HG03139 (cell line): ENCODE measurements around the gene SYTL5.

Experiments
- ATAC-seq: cut with Tn5 transposase; IDR thresholded peaks from one replicate; pipeline ENCODE4 v1.9.1; 2021; ENCODE audit not compliant: unreplicated experiment

The SYTL5 gene

GRCh38 chrX:38086451-38087215 lies 80.3 kb downstream of the SYTL5 start:
- no peak for ATAC-seq

- no peak for ATAC-seq
Measured at GRCh38 chrX:38087594-38087993, 81.2 kb downstream of the SYTL5 start.

- no peak for ATAC-seq
Measured at GRCh38 chrX:38089173-38089982, 83.0 kb downstream of the SYTL5 start.

GRCh38 chrX:38095971-38096529 lies 89.7 kb downstream of the SYTL5 start:
- ATAC-seq = no peak

- no peak for ATAC-seq
Measured at GRCh38 chrX:38099688-38100087, 93.3 kb downstream of the SYTL5 start.

GRCh38 chrX:38102240-38102639 lies 95.9 kb downstream of the SYTL5 start:
- no peak for ATAC-seq

- ATAC-seq = no peak
Measured at GRCh38 chrX:38102875-38103274, 96.5 kb downstream of the SYTL5 start.

- ATAC-seq = peak; percentile 83
Measured at GRCh38 chrX:38103857-38104812, 97.8 kb downstream of the SYTL5 start.

- ATAC-seq = no peak
Measured at GRCh38 chrX:38105216-38105725, 98.9 kb downstream of the SYTL5 start.

GRCh38 chrX:38106991-38107655 lies 100.8 kb downstream of the SYTL5 start:
- ATAC-seq = no peak

- no peak for ATAC-seq
Measured at GRCh38 chrX:38108364-38108763, 102.0 kb downstream of the SYTL5 start.

GRCh38 chrX:38109042-38109898 lies 102.9 kb downstream of the SYTL5 start:
- ATAC-seq = no peak

- ATAC-seq = no peak
Measured at GRCh38 chrX:38110231-38110630, 103.9 kb downstream of the SYTL5 start.

- ATAC-seq = no peak
Measured at GRCh38 chrX:38111196-38111595, 104.8 kb downstream of the SYTL5 start.

- peak; percentile 84 for ATAC-seq
Measured at GRCh38 chrX:38112566-38112965, 106.2 kb downstream of the SYTL5 start.

GRCh38 chrX:38116706-38117105 lies 110.4 kb downstream of the SYTL5 start:
- no peak for ATAC-seq

GRCh38 chrX:38117485-38117884 lies 111.1 kb downstream of the SYTL5 start:
- ATAC-seq = no peak

- no peak for ATAC-seq
Measured at GRCh38 chrX:38124000-38124399, 117.6 kb downstream of the SYTL5 start.

- no peak for ATAC-seq
Measured at GRCh38 chrX:38126179-38126578, 119.8 kb downstream of the SYTL5 start.
